RWPE2 (cell line): ENCODE measurements around the gene PRIM2.
A peak's percentile ranks its signal among the peaks of the same experiment; 100 is the strongest.
"Not testable (repeated sequence)": the region's sequence is repeated elsewhere in the genome, so short reads cannot be mapped to it uniquely, and the experiment has no call there.

Experiments
- ATAC-seq: fragments of 200-7000 bp; cut with Tn5 transposase; 3 replicates; pipeline ENCODE4 v1.9.1; 2021; ENCODE audit warnings: low read depth
- DNase-seq: peaks from one replicate; pipeline ENCODE4 v3.0.0-alpha.2; 2020; ENCODE audit warnings: low spot score
- H3K27ac ChIP-seq: fragments of 450-650 bp; 2 replicates; pipeline ENCODE4 v1.5.1; 2017; ENCODE audit warnings: mild to moderate bottlenecking; ENCODE audit not compliant: poor library complexity, severe bottlenecking
- H3K27me3 ChIP-seq: fragments of 250-450 bp; sonication (Bioruptor Pico); 2 replicates; pipeline ENCODE4 v1.5.1; 2021; ENCODE audit warnings: mild to moderate bottlenecking, moderate library complexity; ENCODE audit not compliant: insufficient read depth, poor library complexity, severe bottlenecking
- H3K36me3 ChIP-seq: fragments of 250-450 bp; sonication (Bioruptor Pico); 2 replicates; pipeline ENCODE4 v1.5.1; 2020; ENCODE audit warnings: low read depth, mild to moderate bottlenecking, moderate library complexity
- H3K4me1 ChIP-seq: fragments of 250-450 bp; sonication (Bioruptor Pico); 2 replicates; pipeline ENCODE4 v1.5.1; 2021; ENCODE audit warnings: mild to moderate bottlenecking, moderate library complexity; ENCODE audit not compliant: insufficient read depth, poor library complexity, severe bottlenecking
- H3K4me3 ChIP-seq: fragments of 250-450 bp; sonication (Bioruptor Pico); 2 replicates; pipeline ENCODE4 v1.5.1; 2021; ENCODE audit warnings: mild to moderate bottlenecking, moderate library complexity; ENCODE audit not compliant: severe bottlenecking
- H3K9me3 ChIP-seq: fragments of 250-450 bp; sonication (Bioruptor Pico); 2 replicates; pipeline ENCODE4 v1.5.1; 2021; ENCODE audit warnings: mild to moderate bottlenecking, moderate library complexity; ENCODE audit not compliant: severe bottlenecking
- TF ChIP-seq, protein P1 (sequence below): fragments of 450-650 bp; IDR thresholded peaks from one replicate; pipeline ENCODE4 v1.5.1; 2017; ENCODE audit warnings: mild to moderate bottlenecking, moderate library complexity; ENCODE audit not compliant: poor library complexity, severe bottlenecking

Gene PRIM2

GRCh38 chr6:57579489-57579888 is 262.1 kb downstream of the PRIM2 start:
- H3K27ac ChIP-seq, H3K36me3 ChIP-seq, ATAC-seq, H3K9me3 ChIP-seq, DNase-seq, H3K4me3 ChIP-seq, H3K4me1 ChIP-seq, H3K27me3 ChIP-seq: not testable (repeated sequence)
- TF ChIP-seq, protein P1, sequence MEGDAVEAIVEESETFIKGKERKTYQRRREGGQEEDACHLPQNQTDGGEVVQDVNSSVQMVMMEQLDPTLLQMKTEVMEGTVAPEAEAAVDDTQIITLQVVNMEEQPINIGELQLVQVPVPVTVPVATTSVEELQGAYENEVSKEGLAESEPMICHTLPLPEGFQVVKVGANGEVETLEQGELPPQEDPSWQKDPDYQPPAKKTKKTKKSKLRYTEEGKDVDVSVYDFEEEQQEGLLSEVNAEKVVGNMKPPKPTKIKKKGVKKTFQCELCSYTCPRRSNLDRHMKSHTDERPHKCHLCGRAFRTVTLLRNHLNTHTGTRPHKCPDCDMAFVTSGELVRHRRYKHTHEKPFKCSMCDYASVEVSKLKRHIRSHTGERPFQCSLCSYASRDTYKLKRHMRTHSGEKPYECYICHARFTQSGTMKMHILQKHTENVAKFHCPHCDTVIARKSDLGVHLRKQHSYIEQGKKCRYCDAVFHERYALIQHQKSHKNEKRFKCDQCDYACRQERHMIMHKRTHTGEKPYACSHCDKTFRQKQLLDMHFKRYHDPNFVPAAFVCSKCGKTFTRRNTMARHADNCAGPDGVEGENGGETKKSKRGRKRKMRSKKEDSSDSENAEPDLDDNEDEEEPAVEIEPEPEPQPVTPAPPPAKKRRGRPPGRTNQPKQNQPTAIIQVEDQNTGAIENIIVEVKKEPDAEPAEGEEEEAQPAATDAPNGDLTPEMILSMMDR: peak; percentile 23

GRCh38 chr6:57581586-57581985 is 264.2 kb downstream of the PRIM2 start:
- H3K4me3 ChIP-seq, H3K4me1 ChIP-seq, DNase-seq, H3K27me3 ChIP-seq, H3K27ac ChIP-seq, H3K9me3 ChIP-seq, ATAC-seq, H3K36me3 ChIP-seq: not testable (repeated sequence)

DNA sequence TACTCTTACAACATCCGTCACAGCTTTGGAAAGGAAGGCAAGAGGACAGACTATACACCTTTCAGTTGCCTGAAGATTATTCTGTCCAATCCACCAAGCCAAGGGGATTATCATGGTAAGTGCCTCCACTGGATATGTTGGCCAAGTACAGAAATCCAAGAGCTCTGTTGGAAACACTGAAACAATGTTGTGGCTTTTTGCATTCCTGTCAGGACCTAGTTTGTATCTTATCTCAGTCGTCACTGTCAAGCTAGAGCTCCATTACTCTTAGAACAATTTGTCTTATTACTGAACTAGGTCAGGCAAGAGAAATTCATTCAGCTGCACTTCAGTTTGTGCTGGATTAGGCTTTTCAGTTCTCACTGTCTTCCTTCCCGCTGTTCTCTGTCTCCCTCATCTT is 283.7 kb downstream of the PRIM2 start:
- DNase-seq, ATAC-seq, H3K36me3 ChIP-seq: not testable (repeated sequence)

GRCh38 chr6:57605303-57605702 is 287.9 kb downstream of the PRIM2 start:
- H3K9me3 ChIP-seq, H3K36me3 ChIP-seq, H3K4me1 ChIP-seq, ATAC-seq, H3K4me3 ChIP-seq, DNase-seq, H3K27me3 ChIP-seq: not testable (repeated sequence)
- H3K27ac ChIP-seq: peak overlapping the region; percentile 41

More for the DNA sequence above, 283.7 kb downstream of the PRIM2 start:
- not testable (repeated sequence) for H3K4me1 ChIP-seq, H3K27me3 ChIP-seq, H3K9me3 ChIP-seq, H3K27ac ChIP-seq, H3K4me3 ChIP-seq

DNA sequence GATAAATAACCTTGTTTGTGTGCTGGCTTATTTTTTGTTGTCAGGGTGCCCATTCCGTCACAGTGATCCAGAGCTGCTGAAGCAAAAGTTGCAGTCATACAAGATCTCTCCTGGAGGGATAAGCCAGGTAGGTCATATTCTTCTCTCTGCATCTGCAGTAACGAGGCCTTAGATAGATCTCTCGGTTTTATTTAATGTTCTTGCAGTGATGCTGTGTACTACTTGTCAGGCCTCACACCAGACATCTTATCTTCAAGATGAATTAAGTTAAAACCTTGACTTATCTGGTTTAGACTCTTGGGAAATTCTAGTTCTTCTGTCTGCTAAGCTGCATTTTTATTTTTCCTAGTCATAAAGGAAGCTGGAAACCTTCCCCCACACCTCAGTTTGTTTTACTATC is 288.9 kb downstream of the PRIM2 start:
- not testable (repeated sequence) for H3K4me3 ChIP-seq, DNase-seq, H3K27me3 ChIP-seq, ATAC-seq, H3K27ac ChIP-seq, H3K9me3 ChIP-seq, H3K4me1 ChIP-seq, H3K36me3 ChIP-seq

- not testable (repeated sequence) for ATAC-seq, H3K4me3 ChIP-seq, H3K9me3 ChIP-seq, H3K4me1 ChIP-seq, DNase-seq, H3K27me3 ChIP-seq, H3K27ac ChIP-seq, H3K36me3 ChIP-seq
Observed at GRCh38 chr6:57610612-57611011, 293.2 kb downstream of the PRIM2 start.

- H3K9me3 ChIP-seq, H3K4me1 ChIP-seq, H3K27ac ChIP-seq, H3K36me3 ChIP-seq, H3K4me3 ChIP-seq, H3K27me3 ChIP-seq, ATAC-seq, DNase-seq: not testable (repeated sequence)
Observed at GRCh38 chr6:57618959-57619358, 301.5 kb downstream of the PRIM2 start.

DNA sequence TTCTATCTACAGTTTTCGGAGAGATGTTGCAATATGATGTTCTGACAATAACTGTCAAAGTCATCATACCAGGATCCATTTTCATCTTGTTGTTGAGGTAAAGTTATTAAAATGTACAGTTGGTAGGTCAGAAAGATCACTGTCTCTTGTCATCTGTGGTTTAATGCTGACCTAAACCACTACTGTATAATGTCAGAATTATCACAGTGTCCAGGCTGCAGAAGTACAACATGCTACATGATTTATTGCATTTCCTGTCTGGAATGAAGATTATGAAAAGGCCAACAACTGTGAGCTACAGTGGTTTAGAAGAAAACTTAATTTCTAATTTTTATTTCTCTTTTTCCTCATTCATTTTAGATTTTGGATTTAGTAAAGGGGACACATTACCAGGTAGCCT is 314.3 kb downstream of the PRIM2 start:
- ATAC-seq, H3K27ac ChIP-seq, H3K27me3 ChIP-seq, DNase-seq, H3K9me3 ChIP-seq, H3K36me3 ChIP-seq, H3K4me3 ChIP-seq, H3K4me1 ChIP-seq: not testable (repeated sequence)

- H3K4me1 ChIP-seq, H3K27ac ChIP-seq, H3K36me3 ChIP-seq, DNase-seq, H3K27me3 ChIP-seq, ATAC-seq, H3K4me3 ChIP-seq, H3K9me3 ChIP-seq: not testable (repeated sequence)
Observed at GRCh38 chr6:57658526-57658925, 341.1 kb downstream of the PRIM2 start.

DNA sequence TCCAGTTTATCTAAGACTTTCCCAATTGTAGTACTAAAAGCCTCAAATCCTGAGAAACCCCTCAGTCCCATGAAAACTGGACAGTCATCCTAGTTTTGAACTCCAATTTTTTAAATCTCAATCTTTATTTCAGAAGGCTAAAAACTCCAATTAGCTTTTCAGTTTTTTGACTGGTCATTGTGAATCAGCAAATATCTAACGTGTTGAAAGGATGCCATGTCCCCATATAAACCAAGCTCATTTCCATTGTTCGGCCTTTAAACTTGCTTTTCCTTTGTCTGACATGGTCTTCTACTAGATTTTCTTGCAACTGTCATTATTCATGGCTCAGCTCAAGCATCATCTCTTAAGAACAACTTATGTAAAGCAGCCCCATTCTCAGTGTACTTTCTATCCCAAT is 342.4 kb downstream of the PRIM2 start:
- H3K9me3 ChIP-seq, ATAC-seq, H3K4me3 ChIP-seq, H3K27me3 ChIP-seq, DNase-seq, H3K36me3 ChIP-seq, H3K4me1 ChIP-seq, H3K27ac ChIP-seq: not testable (repeated sequence)

GRCh38 chr6:57660940-57661339 is 343.5 kb downstream of the PRIM2 start:
- H3K36me3 ChIP-seq, DNase-seq, H3K4me3 ChIP-seq, H3K9me3 ChIP-seq, H3K27ac ChIP-seq, H3K27me3 ChIP-seq, H3K4me1 ChIP-seq, ATAC-seq: not testable (repeated sequence)
